Measurements from ENCODE around the gene NBL1. TPM values are rescaled to one million over a fixed set of nuclear protein-coding genes. Genes with fewer than 3 reads are reported as not detected.

The NBL1 gene
- total RNA-seq, 1 experiment from 2014 or later: 7.9 TPM

DNA sequence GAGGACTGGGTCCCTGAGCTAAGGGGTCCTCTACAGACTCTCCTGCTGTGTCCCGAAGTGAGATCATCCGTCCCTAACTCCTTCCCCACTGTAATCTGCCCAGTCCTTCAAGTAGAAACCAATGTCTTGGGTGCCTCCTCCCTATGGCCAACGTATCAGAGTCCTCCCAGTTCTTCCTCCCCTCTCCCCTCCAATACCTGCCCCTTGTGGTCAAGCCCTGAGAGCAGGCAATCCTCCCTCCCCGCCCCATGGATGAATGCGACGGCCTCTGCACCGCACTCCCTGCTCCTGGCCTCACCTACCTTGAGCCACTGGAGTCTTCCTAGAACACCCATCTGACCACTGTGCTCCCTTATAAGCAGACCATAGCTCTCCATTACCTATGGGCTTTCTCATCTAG lies 51.7 kb downstream of the NBL1 start:
- no peaks in the 10 kb centered on the region for H3K27me3 ChIP-seq (replicated peaks; ENCODE audit: insufficient read depth, low read depth, low read length, poor library complexity)
- H3K36me3 ChIP-seq (ENCODE audit: insufficient read depth, low read length, poor library complexity, severe bottlenecking): no peaks in the 10 kb centered on the region
- no peak overlapping the region for H3K4me3 ChIP-seq (ENCODE audit: low read depth, low read length, poor library complexity, severe bottlenecking)
- ChIA-PET CTCF (no interaction called here), POLR2A (ENCODE audit: low non-redundant PET) (no interaction called here)
- H3K4me1 ChIP-seq (ENCODE audit: insufficient read depth, low read length, poor library complexity, severe bottlenecking): no peaks in the 10 kb centered on the region
- DNase-seq (ENCODE audit: low spot score): no peak
- no peak for TF ChIP-seq EZH2 (IDR thresholded peaks at IDR 0.05; ENCODE audit: borderline replicate concordance, low read depth, low read length, poor library complexity, severe bottlenecking)
- TF ChIP-seq, protein P1, sequence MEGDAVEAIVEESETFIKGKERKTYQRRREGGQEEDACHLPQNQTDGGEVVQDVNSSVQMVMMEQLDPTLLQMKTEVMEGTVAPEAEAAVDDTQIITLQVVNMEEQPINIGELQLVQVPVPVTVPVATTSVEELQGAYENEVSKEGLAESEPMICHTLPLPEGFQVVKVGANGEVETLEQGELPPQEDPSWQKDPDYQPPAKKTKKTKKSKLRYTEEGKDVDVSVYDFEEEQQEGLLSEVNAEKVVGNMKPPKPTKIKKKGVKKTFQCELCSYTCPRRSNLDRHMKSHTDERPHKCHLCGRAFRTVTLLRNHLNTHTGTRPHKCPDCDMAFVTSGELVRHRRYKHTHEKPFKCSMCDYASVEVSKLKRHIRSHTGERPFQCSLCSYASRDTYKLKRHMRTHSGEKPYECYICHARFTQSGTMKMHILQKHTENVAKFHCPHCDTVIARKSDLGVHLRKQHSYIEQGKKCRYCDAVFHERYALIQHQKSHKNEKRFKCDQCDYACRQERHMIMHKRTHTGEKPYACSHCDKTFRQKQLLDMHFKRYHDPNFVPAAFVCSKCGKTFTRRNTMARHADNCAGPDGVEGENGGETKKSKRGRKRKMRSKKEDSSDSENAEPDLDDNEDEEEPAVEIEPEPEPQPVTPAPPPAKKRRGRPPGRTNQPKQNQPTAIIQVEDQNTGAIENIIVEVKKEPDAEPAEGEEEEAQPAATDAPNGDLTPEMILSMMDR (conservative IDR thresholded peaks at IDR 0.05; ENCODE audit: low read depth, low read length): no peak
- no TSS peak for BruUV-seq (replicated peaks)
- intact Hi-C loops (cut with micrococcal nuclease; ENCODE audit: unreplicated experiment): no loop called here
- H3K9me3 ChIP-seq (ENCODE audit: low read depth, low read length, poor library complexity, severe bottlenecking): no peaks in the 10 kb centered on the region
- no peak overlapping the region for H3K27ac ChIP-seq (ENCODE audit: low read depth, low read length, poor library complexity, severe bottlenecking)

DNA sequence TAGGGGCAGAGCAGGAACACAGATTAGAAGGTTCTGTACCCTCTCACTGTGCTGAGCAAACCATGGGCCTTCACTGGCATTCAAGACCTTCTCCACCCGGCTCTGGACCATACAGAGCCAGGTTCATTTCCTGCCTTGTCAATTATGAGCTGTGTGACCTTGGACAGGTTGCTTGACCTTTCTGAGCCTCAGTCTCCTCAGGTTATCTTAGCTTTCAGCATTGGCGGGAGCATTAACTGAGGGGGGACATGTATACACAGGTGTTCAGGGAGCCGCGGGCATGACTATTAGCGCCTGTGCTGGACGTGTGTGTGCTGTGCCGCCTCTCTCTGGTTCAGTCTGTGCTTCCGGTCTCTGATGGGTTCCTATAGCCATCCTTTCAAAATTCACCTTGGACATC lies 52.7 kb downstream of the NBL1 start:
- H3K9me3 ChIP-seq (ENCODE audit: low read depth, low read length, poor library complexity, severe bottlenecking): no peaks in the 10 kb centered on the region
- no peak overlapping the region for H3K4me3 ChIP-seq (ENCODE audit: low read depth, low read length, poor library complexity, severe bottlenecking)
- DNase-seq (ENCODE audit: low spot score): no peak
- H3K4me1 ChIP-seq (ENCODE audit: insufficient read depth, low read length, poor library complexity, severe bottlenecking): no peaks in the 10 kb centered on the region
- TF ChIP-seq, protein P1 (conservative IDR thresholded peaks at IDR 0.05; ENCODE audit: low read depth, low read length): no peak
- TF ChIP-seq EZH2 (IDR thresholded peaks at IDR 0.05; ENCODE audit: borderline replicate concordance, low read depth, low read length, poor library complexity, severe bottlenecking): no peak
- no peak overlapping the region for H3K27ac ChIP-seq (ENCODE audit: low read depth, low read length, poor library complexity, severe bottlenecking)
- intact Hi-C loops (cut with micrococcal nuclease; ENCODE audit: unreplicated experiment): no loop called here
- no peaks in the 10 kb centered on the region for H3K27me3 ChIP-seq (replicated peaks; ENCODE audit: insufficient read depth, low read depth, low read length, poor library complexity)
- no peaks in the 10 kb centered on the region for H3K36me3 ChIP-seq (ENCODE audit: insufficient read depth, low read length, poor library complexity, severe bottlenecking)
- CTCF ChIA-PET: no interaction called here
- POLR2A ChIA-PET (ENCODE audit: low non-redundant PET): no interaction called here
- BruUV-seq (replicated peaks): no TSS peak

DNA sequence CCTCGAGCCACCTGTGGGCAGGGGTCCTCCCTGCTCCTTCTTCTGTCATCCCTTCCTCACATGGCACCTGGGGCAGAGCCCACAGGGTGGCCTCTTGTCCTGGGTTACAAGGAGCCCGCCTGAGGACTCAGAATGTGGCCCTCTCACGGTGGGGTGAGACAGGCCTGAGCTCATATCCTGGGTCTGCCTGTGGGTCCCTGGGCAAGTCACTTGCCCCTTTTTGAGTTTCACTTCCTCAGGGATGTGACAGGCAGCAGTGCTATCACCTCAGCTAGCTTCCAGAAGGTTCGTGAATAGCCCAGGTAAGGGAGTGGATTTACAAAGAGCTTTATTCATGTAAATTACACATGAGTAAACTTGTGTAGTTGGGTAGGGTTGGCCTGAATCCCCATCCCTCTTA lies 54.1 kb downstream of the NBL1 start:
- no peaks in the 10 kb centered on the region for H3K9me3 ChIP-seq (ENCODE audit: low read depth, low read length, poor library complexity, severe bottlenecking)
- H3K4me3 ChIP-seq (ENCODE audit: low read depth, low read length, poor library complexity, severe bottlenecking): no peak overlapping the region
- H3K4me1 ChIP-seq (ENCODE audit: insufficient read depth, low read length, poor library complexity, severe bottlenecking): no peaks in the 10 kb centered on the region
- ChIA-PET POLR2A (ENCODE audit: low non-redundant PET) (no interaction called here), CTCF (no interaction called here)
- H3K36me3 ChIP-seq (ENCODE audit: insufficient read depth, low read length, poor library complexity, severe bottlenecking): no peaks in the 10 kb centered on the region
- intact Hi-C loops (cut with micrococcal nuclease; ENCODE audit: unreplicated experiment): no loop called here
- no TSS peak for BruUV-seq (replicated peaks)
- H3K27ac ChIP-seq (ENCODE audit: low read depth, low read length, poor library complexity, severe bottlenecking): no peak overlapping the region
- TF ChIP-seq, protein P1 (conservative IDR thresholded peaks at IDR 0.05; ENCODE audit: low read depth, low read length): no peak
- no peak for TF ChIP-seq EZH2 (IDR thresholded peaks at IDR 0.05; ENCODE audit: borderline replicate concordance, low read depth, low read length, poor library complexity, severe bottlenecking)
- H3K27me3 ChIP-seq (replicated peaks; ENCODE audit: insufficient read depth, low read depth, low read length, poor library complexity): no peaks in the 10 kb centered on the region
- DNase-seq (ENCODE audit: low spot score): no peak
